GM12801 (cell line): Measurements from ENCODE around the gene SUMO2.

Experiments used
- CTCF ChIP-seq: IDR thresholded peaks from one replicate; pipeline ENCODE4 v1.5.1; 2011; ENCODE audit warnings: control low read depth; ENCODE audit not compliant: insufficient read length; ENCODE audit errors: extremely low read depth

The SUMO2 gene

GRCh38 chr17:75182569-75183436 is at the start of gene SUMO2:
Gene SUMO2, minus strand, starts transcription at chr17:75182959. Its CDS starts 125 bp downstream, at chr17:75182834.
- no peak for TF ChIP-seq CTCF

DNA sequence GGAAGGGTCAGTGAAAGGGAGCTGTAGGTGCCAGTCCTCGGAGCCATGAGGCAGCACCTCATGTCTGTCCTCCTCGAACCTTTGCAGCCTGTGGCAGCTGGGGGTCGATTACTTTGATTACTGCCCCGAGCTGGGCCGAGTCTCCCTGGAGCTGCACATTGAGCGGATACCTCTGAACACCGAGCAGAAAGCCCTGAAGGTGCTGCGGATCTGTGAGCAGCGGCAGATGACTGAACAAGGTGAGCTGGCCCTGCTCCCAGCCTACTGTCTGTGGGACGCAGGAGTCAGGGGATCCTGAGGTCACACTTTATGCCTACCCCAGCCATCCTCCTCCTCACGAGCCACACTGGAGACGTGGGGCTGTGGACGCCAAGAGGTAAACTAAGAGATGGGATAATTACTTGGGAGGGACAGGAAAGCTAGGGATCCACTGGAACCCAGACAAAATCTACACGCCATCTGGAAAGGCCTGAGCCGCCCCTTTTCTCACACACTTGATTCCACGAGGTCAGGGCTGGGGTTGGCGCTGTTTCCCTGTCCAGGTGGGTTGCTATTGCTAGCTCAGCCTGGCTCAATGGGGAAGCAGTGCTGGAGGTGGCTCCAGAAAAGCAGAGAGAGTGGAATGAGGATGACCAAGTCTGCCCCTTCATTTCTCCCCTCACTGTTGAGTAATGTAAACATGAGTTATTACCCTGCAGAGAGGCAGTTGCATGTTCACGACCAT is 49.1 kb upstream of the SUMO2 start:
- no peak for TF ChIP-seq CTCF

GRCh38 chr17:75231071-75231470 is 48.3 kb upstream of the SUMO2 start:
- TF ChIP-seq CTCF: no peak

DNA sequence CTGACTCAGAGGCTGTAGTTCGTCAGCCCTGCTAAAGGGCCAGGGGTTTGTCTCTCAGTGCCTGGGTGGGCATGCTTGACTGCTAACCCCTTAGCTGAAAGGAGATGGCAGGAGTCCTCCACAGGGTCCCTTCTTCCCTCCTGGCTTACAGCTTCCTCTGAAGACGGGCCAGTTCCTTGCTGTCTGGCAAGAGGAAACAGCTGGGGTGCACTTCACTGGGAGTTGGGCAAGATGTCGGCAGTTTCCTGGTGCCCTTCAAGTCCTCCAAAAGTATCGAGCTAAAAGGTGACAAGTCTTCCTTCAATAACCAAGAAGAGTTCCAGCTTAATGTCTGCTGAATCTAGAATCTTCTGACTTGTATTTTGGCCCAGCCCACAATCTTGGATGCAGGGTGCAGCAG is 46.1 kb upstream of the SUMO2 start:
- TF ChIP-seq CTCF: no peak

- no peak for TF ChIP-seq CTCF
These were observed 45.5 kb upstream of the SUMO2 start for GRCh38 chr17:75228305-75228704.

DNA sequence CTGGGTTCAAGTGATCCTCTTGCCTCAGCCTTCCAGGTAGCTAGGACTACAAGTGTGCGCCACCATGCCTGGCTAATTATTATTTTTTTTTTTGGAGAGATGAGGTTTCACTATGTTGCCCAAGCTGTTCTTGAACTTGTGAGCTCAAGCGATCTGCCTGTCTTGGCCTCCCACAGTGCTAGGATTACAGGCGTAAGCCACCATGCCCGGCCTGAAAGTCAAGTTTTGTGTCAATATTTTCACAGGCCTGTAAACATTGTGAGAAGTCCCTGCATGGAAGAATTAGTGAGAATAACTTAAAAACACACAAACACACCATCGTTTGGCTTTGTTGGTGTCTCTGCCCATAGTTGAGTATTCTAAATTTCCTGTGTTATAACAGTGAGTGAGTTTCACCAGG is 45.0 kb upstream of the SUMO2 start:
- no peak for TF ChIP-seq CTCF

DNA sequence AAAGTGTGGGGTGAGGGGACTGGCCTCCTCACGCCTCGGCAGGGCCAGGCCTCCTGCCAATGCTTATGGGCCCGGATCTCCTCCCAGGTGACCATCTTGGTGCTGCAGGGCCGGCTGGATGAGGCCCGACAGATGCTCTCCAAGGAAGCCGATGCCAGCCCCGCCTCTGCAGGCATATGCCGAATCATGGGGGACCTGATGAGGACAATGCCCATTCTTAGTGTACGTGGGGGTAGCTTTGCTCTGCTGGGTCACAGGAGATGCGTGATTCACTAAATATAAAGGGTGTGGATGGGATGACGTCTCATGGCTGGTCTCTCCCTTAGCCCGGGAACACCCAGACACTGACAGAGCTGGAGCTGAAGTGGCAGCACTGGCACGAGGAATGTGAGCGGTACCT is 42.3 kb upstream of the SUMO2 start:
- no peak for TF ChIP-seq CTCF
